Activated T-helper 1 cell treated with anti-CD3 and anti-CD28 coated beads, Interleukin-12 subunit alpha, Interleukin-12 subunit beta, Interleukin-2, Interleukin-4 antibody, amounts not matched to agents 30 ng/mL and 10 ng/mL and 1 ng/mL, durations not matched to agents 14 hours and 24 hours and 36 hours (primary cell): ENCODE results near the gene VPS45. TPM values are rescaled to one million over a fixed set of nuclear protein-coding genes. Genes with fewer than 3 reads are reported as not detected.
"Not testable (repeated sequence)": the region's sequence is repeated elsewhere in the genome, so short reads cannot be mapped to it uniquely, and the experiment has no call there.

Source experiments
- DNase-seq: peaks from one replicate; pipeline ENCODE4 v3.0.0; 2021; ENCODE audit warnings: low spot score
- H3K27ac Mint-ChIP-seq: one replicate; pipeline ENCODE4 v1.8.0; 2021; ENCODE audit warnings: mild to moderate bottlenecking, mixed read lengths
- H3K27me3 Mint-ChIP-seq: one replicate; pipeline ENCODE4 v1.8.0; 2022; ENCODE audit warnings: mild to moderate bottlenecking, moderate library complexity, mixed read lengths; ENCODE audit not compliant: insufficient read depth
- H3K36me3 Mint-ChIP-seq: one replicate; pipeline ENCODE4 v1.8.0; 2021; ENCODE audit warnings: low read depth, mixed read lengths
- H3K4me1 Mint-ChIP-seq: one replicate; pipeline ENCODE4 v1.8.0; 2021; ENCODE audit warnings: low read depth, mixed read lengths
- H3K4me3 Mint-ChIP-seq: one replicate; pipeline ENCODE4 v1.8.0; 2021; ENCODE audit warnings: mild to moderate bottlenecking, moderate library complexity, mixed read lengths
- H3K9me3 Mint-ChIP-seq: one replicate; pipeline ENCODE4 v1.8.0; 2021; ENCODE audit warnings: mixed read lengths
- intact Hi-C: fragments of 100-400 bp; cut with micrococcal nuclease; formaldehyde crosslinking; loops from one replicate; pipeline ENCODE4 v1.15.1; 2024
- total RNA-seq: library from RNA; stranded (reverse); gene quantifications from 2 replicates; pipeline ENCODE4 v1.2.3, GENCODE V29; 2022

The VPS45 gene
- total RNA-seq, 1 donor from 2014 or later, result 25.9 TPM

- H3K4me3 Mint-ChIP-seq, result no peak overlapping the region
- H3K27me3 Mint-ChIP-seq, result peaks cover 11% of the 10 kb centered on the region
- peak; percentile 28 for DNase-seq
- intact Hi-C loops, result loop anchor here (2.0 to 10.0 kb wide), 2 partner anchors 206 to 274 kb away; partner anchors contain the start of gene BOLA1
- no peaks in the 10 kb centered on the region for H3K36me3 Mint-ChIP-seq
- no peak overlapping the region for H3K27ac Mint-ChIP-seq
- H3K9me3 Mint-ChIP-seq, result no peaks in the 10 kb centered on the region
- H3K4me1 Mint-ChIP-seq, result no peaks in the 10 kb centered on the region
Measured at GRCh38 chr1:150168960-150169601, 101.5 kb downstream of the VPS45 start.

- intact Hi-C loops, result no loop called here
- no peak overlapping the region for H3K27ac Mint-ChIP-seq
- no peak for DNase-seq
- no peaks in the 10 kb centered on the region for H3K36me3 Mint-ChIP-seq
- no peaks in the 10 kb centered on the region for H3K9me3 Mint-ChIP-seq
- peaks cover 10% of the 10 kb centered on the region for H3K27me3 Mint-ChIP-seq
- no peaks in the 10 kb centered on the region for H3K4me1 Mint-ChIP-seq
- no peak overlapping the region for H3K4me3 Mint-ChIP-seq
Measured at GRCh38 chr1:150171801-150172200, 104.2 kb downstream of the VPS45 start.

- intact Hi-C loops, result no loop called here
- no peaks in the 10 kb centered on the region for H3K36me3 Mint-ChIP-seq
- H3K27me3 Mint-ChIP-seq, result peaks cover 8% of the 10 kb centered on the region
- no peak for DNase-seq
- no peak overlapping the region for H3K27ac Mint-ChIP-seq
- no peaks in the 10 kb centered on the region for H3K9me3 Mint-ChIP-seq
- H3K4me1 Mint-ChIP-seq, result no peaks in the 10 kb centered on the region
- no peak overlapping the region for H3K4me3 Mint-ChIP-seq
Measured at GRCh38 chr1:150173141-150173585, 105.6 kb downstream of the VPS45 start.

- intact Hi-C loops, result no loop called here
- Mint-ChIP-seq H3K27ac (no peak overlapping the region), H3K9me3 (no peaks in the 10 kb centered on the region), H3K4me3 (no peak overlapping the region), H3K27me3 (peaks cover 1% of the 10 kb centered on the region), H3K36me3 (no peaks in the 10 kb centered on the region), H3K4me1 (no peaks in the 10 kb centered on the region)
- DNase-seq, result no peak
Measured at GRCh38 chr1:150176593-150176992, 109.0 kb downstream of the VPS45 start.

- no peaks in the 10 kb centered on the region for H3K9me3 Mint-ChIP-seq
- H3K27me3 Mint-ChIP-seq, result peaks cover 1% of the 10 kb centered on the region
- no peak overlapping the region for H3K4me3 Mint-ChIP-seq
- H3K27ac Mint-ChIP-seq, result no peak overlapping the region
- H3K36me3 Mint-ChIP-seq, result no peaks in the 10 kb centered on the region
- intact Hi-C loops, result no loop called here
- DNase-seq, result no peak
- no peaks in the 10 kb centered on the region for H3K4me1 Mint-ChIP-seq
Measured at GRCh38 chr1:150178548-150178947, 111.0 kb downstream of the VPS45 start.

GRCh38 chr1:150179867-150180266 lies 112.3 kb downstream of the VPS45 start:
- Mint-ChIP-seq H3K27ac (no peak overlapping the region), H3K9me3 (no peaks in the 10 kb centered on the region), H3K27me3 (peaks cover 1% of the 10 kb centered on the region), H3K4me1 (no peaks in the 10 kb centered on the region), H3K36me3 (no peaks in the 10 kb centered on the region), H3K4me3 (no peak overlapping the region)
- intact Hi-C loops, result no loop called here
- no peak for DNase-seq

- H3K4me3 Mint-ChIP-seq, result no peak overlapping the region
- intact Hi-C loops, result no loop called here
Measured at GRCh38 chr1:150180474-150180873, 112.9 kb downstream of the VPS45 start.

GRCh38 chr1:150182247-150182646 lies 114.7 kb downstream of the VPS45 start:
- Mint-ChIP-seq H3K27me3 (peaks cover 3% of the 10 kb centered on the region), H3K27ac (no peak overlapping the region), H3K9me3 (no peaks in the 10 kb centered on the region), H3K4me1 (peaks cover 6% of the 10 kb centered on the region), H3K36me3 (no peaks in the 10 kb centered on the region), H3K4me3 (no peak overlapping the region)
- intact Hi-C loops, result no loop called here
- no peak for DNase-seq

More at GRCh38 chr1:150180474-150180873, 112.9 kb downstream of the VPS45 start:
- H3K27me3 Mint-ChIP-seq, result peaks cover 1% of the 10 kb centered on the region
- H3K4me1 Mint-ChIP-seq, result no peaks in the 10 kb centered on the region
- H3K9me3 Mint-ChIP-seq, result no peaks in the 10 kb centered on the region
- H3K36me3 Mint-ChIP-seq, result no peaks in the 10 kb centered on the region
- DNase-seq, result no peak
- H3K27ac Mint-ChIP-seq, result no peak overlapping the region

- Mint-ChIP-seq H3K36me3 (no peaks in the 10 kb centered on the region), H3K9me3 (no peaks in the 10 kb centered on the region), H3K27me3 (peaks cover 8% of the 10 kb centered on the region), H3K4me3 (no peak overlapping the region), H3K4me1 (peaks cover 14% of the 10 kb centered on the region), H3K27ac (no peak overlapping the region)
- intact Hi-C loops, result no loop called here
- DNase-seq, result no peak
Measured at GRCh38 chr1:150183061-150183460, 115.5 kb downstream of the VPS45 start.

- H3K27ac Mint-ChIP-seq, result no peak overlapping the region
- H3K36me3 Mint-ChIP-seq, result no peaks in the 10 kb centered on the region
- peaks cover 13% of the 10 kb centered on the region for H3K27me3 Mint-ChIP-seq
- H3K9me3 Mint-ChIP-seq, result no peaks in the 10 kb centered on the region
- no peak for DNase-seq
- peaks cover 14% of the 10 kb centered on the region for H3K4me1 Mint-ChIP-seq
- H3K4me3 Mint-ChIP-seq, result no peak overlapping the region
- intact Hi-C loops, result loop anchor here (5.0 kb wide), 1 partner anchor 33 kb away; no protein-coding TSS in a partner anchor
Measured at GRCh38 chr1:150185481-150185880, 117.9 kb downstream of the VPS45 start.

- not testable (repeated sequence) for DNase-seq, H3K27ac Mint-ChIP-seq, H3K9me3 Mint-ChIP-seq, H3K4me3 Mint-ChIP-seq, H3K36me3 Mint-ChIP-seq
- peaks cover 14% of the 10 kb centered on the region for H3K4me1 Mint-ChIP-seq
- peaks cover 12% of the 10 kb centered on the region for H3K27me3 Mint-ChIP-seq
- intact Hi-C loops, result loop anchor here (2.0 to 5.0 kb wide), 2 partner anchors 26 to 34 kb away; no protein-coding TSS in a partner anchor
Measured at GRCh38 chr1:150186438-150186788, 118.8 kb downstream of the VPS45 start.

- Mint-ChIP-seq H3K4me1 (peaks cover 14% of the 10 kb centered on the region), H3K36me3 (no peaks in the 10 kb centered on the region), H3K9me3 (no peaks in the 10 kb centered on the region), H3K4me3 (peak overlapping the region; percentile 12), H3K27me3 (peaks cover 12% of the 10 kb centered on the region), H3K27ac (peak overlapping the region; percentile 76)
- DNase-seq, result no peak
- intact Hi-C loops, result loop anchor here (1.0 to 5.0 kb wide), 4 partner anchors 26 to 225 kb away; no protein-coding TSS in a partner anchor
Measured at GRCh38 chr1:150186789-150187559, 119.4 kb downstream of the VPS45 start.

GRCh38 chr1:150187560-150187931 lies 120.0 kb downstream of the VPS45 start:
- Mint-ChIP-seq H3K36me3 (no peaks in the 10 kb centered on the region), H3K4me1 (peaks cover 14% of the 10 kb centered on the region), H3K9me3 (no peaks in the 10 kb centered on the region), H3K27ac (no peak overlapping the region), H3K4me3 (peak overlapping the region; percentile 26), H3K27me3 (peaks cover 12% of the 10 kb centered on the region)
- intact Hi-C loops, result loop anchor here (1.0 to 5.0 kb wide), 4 partner anchors 25 to 225 kb away; no protein-coding TSS in a partner anchor
- DNase-seq, result no peak
